ENCODE measurements around the gene ANKFY1. TPM values are rescaled to one million over a fixed set of nuclear protein-coding genes. Genes with fewer than 3 reads are reported as not detected.

The ANKFY1 gene
- total RNA-seq, 1 experiment from 2014 or later, result 38.6 TPM

DNA sequence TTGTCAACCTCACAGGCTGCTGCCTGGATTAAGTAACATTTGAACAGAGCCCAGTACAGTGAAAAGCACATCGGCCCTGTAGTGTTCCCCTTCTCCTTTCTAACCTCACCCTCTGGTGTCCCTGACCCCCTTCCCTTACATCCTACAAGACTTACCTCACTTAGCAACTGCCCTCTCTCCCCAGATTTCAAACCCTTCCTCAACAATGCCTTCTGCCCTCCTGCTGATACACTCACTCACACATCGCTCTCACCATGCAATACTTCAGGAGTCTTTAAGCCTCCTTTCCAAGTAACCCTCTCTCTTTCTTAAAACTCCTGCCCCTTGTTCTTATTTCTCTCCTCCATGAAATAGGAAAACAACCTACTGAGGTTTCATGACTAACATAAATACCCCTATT, 138.8 kb downstream of the ANKFY1 start:
- Histone ChIP-seq H3K4me1 (ENCODE audit: control insufficient read depth, insufficient read depth, low read length) (no peaks in the 10 kb centered on the region), H3K36me3 (ENCODE audit: control insufficient read depth, insufficient read depth, low read length) (peaks cover 3% of the 10 kb centered on the region; the same call in 1 of the 2 replicates), H3K9me3 (ENCODE audit: control insufficient read depth, insufficient read depth, low read depth, low read length) (no peaks in the 10 kb centered on the region), H3K27me3 (ENCODE audit: control insufficient read depth, insufficient read depth, low read length) (no peaks in the 10 kb centered on the region), H3K27ac (ENCODE audit: low read length) (no peak overlapping the region), H3K4me3 (ENCODE audit: low read depth in 2 of 2, low read length in 2 of 2) (no peak overlapping the region)
- no peak for DNase-seq (ENCODE audit: low read depth, low spot score)
- POLR2A ChIA-PET, result no interaction called here
- BruUV-seq (replicated peaks), result no TSS peak
- CTCF ChIA-PET, result no interaction called here
- TF ChIP-seq TCF7L2 (IDR thresholded peaks at IDR 0.05; ENCODE audit: low read depth, low read length) (no peak), CTCF (IDR thresholded peaks at IDR 0.05) (no peak), POLR2AphosphoS5 (IDR thresholded peaks at IDR 0.05; ENCODE audit: low read depth, low read length) (no peak), SIN3A (IDR thresholded peaks at IDR 0.05; ENCODE audit: borderline replicate concordance, insufficient read depth, low read depth, low read length) (no peak), REST (IDR thresholded peaks at IDR 0.05; ENCODE audit: insufficient read depth in 1 of 2, low read depth in 2 of 2, low read length in 1 of 2) (no peak)
- intact Hi-C loops (cut with micrococcal nuclease; ENCODE audit: unreplicated experiment) (no loop called here), in situ Hi-C loops (cut with HindIII; ENCODE audit: low pct_unique_long_range_greater_than_20kb, low sequenced_read_pairs) (no loop called here)
- no peak for ATAC-seq

DNA sequence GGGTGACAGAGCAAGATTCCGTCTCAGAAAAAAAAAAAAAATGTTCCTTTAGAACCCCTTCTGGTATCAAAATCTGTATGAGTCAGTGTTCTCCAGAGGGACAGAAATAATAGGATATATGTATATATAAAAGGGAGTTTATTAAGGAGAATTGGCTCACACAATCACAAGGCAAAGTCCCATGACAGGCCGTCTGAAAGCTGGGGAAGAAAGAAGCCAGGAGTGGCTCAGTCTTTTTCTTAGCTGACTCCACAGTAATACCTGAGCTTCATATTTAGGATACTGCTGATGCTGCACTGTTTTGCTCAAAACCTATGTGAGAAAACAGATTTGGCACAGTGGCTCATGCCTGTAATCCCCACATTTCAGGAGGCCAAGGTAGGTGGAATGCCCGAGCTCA, 143.4 kb downstream of the ANKFY1 start:
- in situ Hi-C loops (cut with HindIII; ENCODE audit: low pct_unique_long_range_greater_than_20kb, low sequenced_read_pairs) (no loop called here), intact Hi-C loops (cut with micrococcal nuclease; ENCODE audit: unreplicated experiment) (no loop called here)
- no peak overlapping the region for H3K4me3 ChIP-seq (ENCODE audit: low read depth in 2 of 2, low read length in 2 of 2)
- CTCF ChIA-PET, result no interaction called here
- DNase-seq (ENCODE audit: low read depth, low spot score) (no peak), ATAC-seq (no peak)
- peaks cover 3% of the 10 kb centered on the region for H3K36me3 ChIP-seq (ENCODE audit: control insufficient read depth, insufficient read depth, low read length)
- TF ChIP-seq POLR2AphosphoS5 (IDR thresholded peaks at IDR 0.05; ENCODE audit: low read depth, low read length) (no peak), TCF7L2 (IDR thresholded peaks at IDR 0.05; ENCODE audit: low read depth, low read length) (no peak), SIN3A (IDR thresholded peaks at IDR 0.05; ENCODE audit: borderline replicate concordance, insufficient read depth, low read depth, low read length) (no peak), CTCF (IDR thresholded peaks at IDR 0.05) (no peak), REST (IDR thresholded peaks at IDR 0.05; ENCODE audit: insufficient read depth in 1 of 2, low read depth in 2 of 2, low read length in 1 of 2) (no peak)
- no TSS peak for BruUV-seq (replicated peaks)
- no peaks in the 10 kb centered on the region for H3K27me3 ChIP-seq (ENCODE audit: control insufficient read depth, insufficient read depth, low read length)
- POLR2A ChIA-PET, result interaction anchor here (0.6 kb wide), 1 partner anchor 1511 kb away, joined by 11 read pairs; no protein-coding TSS in a partner anchor
- no peaks in the 10 kb centered on the region for H3K9me3 ChIP-seq (ENCODE audit: control insufficient read depth, insufficient read depth, low read depth, low read length)
- H3K4me1 ChIP-seq (ENCODE audit: control insufficient read depth, insufficient read depth, low read length), result no peaks in the 10 kb centered on the region
- H3K27ac ChIP-seq (ENCODE audit: low read length), result no peak overlapping the region

Data from Panc1 (cell line).